A549 (cell line): Measurements from ENCODE around the gene YBX2. TPM values are rescaled to one million over a fixed set of nuclear protein-coding genes. Genes with fewer than 3 reads are reported as not detected.

Experiments used
- ATAC-seq, 2 experiments: fragments of 200-7000 bp in 1 of 2; fragments of >200 bp in 1 of 2; cut with Nextera tagmentation in 1 of 2; cut with Tn5 transposase in 1 of 2; 3 replicates each; pipeline versions ENCODE4 v1.8.0 to v1.9.1; 2018 to 2020; ENCODE audit warnings: mild to moderate bottlenecking in 1 of 2, moderate library complexity in 1 of 2
- CTCF ChIA-PET: fragments of 300-600 bp; sonication (Branson Sonifier 250); formaldehyde crosslinking; extraction: SDS; loops from one replicate; lab custom pipeline; 2021; ENCODE audit warnings: antibody characterized with exemption, inconsistent platforms; lab: Yijun Ruan, JAX
- POLR2A ChIA-PET: fragments of 350-600 bp; formaldehyde crosslinking; extraction: SDS; loops from one replicate; lab custom pipeline; 2021; ENCODE audit warnings: antibody characterized with exemption, inconsistent platforms; lab: Yijun Ruan, JAX
- DNase-seq, 2 experiments: peaks; one replicate each; pipeline versions ENCODE4 v3.0.0 to v3.0.0-alpha.2; 2011 to 2016; ENCODE audit warnings: low read depth in 1 of 2, low spot score in 1 of 2
- FAIRE-seq: peaks from 2 replicates; lab custom pipeline; 2011; peaks lifted over from hg19 to GRCh38; lab: Jason Lieb, UNC
- H3K27ac ChIP-seq, 2 experiments: fragments of >200 bp; sonication (Bioruptor Twin); formaldehyde crosslinking; 3 replicates each; pipeline ENCODE4 v1.5.1; 2016 to 2017
- H3K4me1 ChIP-seq: fragments of >200 bp; sonication (Bioruptor Twin); formaldehyde crosslinking; 3 replicates; pipeline ENCODE4 v1.6.1; 2016
- H3K4me2 ChIP-seq: fragments of >200 bp; sonication (Bioruptor Twin); formaldehyde crosslinking; 3 replicates; pipeline ENCODE4 v1.6.1; 2016
- H3K4me3 ChIP-seq: fragments of >200 bp; sonication (Bioruptor Twin); formaldehyde crosslinking; 3 replicates; pipeline ENCODE4 v1.5.1; 2016
- H3K9me3 ChIP-seq: fragments of >200 bp; sonication (Bioruptor Twin); formaldehyde crosslinking; 3 replicates; pipeline ENCODE4 v1.6.1; 2016
- EHF ChIP-seq: fragments of 250-450 bp; sonication (Bioruptor Pico); IDR thresholded peaks from 2 replicates; pipeline ENCODE4 v1.5.0; 2020; ENCODE audit warnings: mild to moderate bottlenecking
- FOXS1 ChIP-seq: fragments of 250-450 bp; sonication (Bioruptor Pico); IDR thresholded peaks from 2 replicates; pipeline ENCODE4 v1.5.0; 2020; ENCODE audit warnings: mild to moderate bottlenecking, moderate library complexity
- GATA3 ChIP-seq: IDR thresholded peaks from 2 replicates; pipeline ENCODE4 v1.6.1; 2012; ENCODE audit warnings: borderline replicate concordance
- HDAC2 ChIP-seq: fragments of 200-600 bp; sonication (generic); IDR thresholded peaks from 2 replicates; pipeline ENCODE4 v1.6.1; 2016
- HOXA7 ChIP-seq: fragments of 250-450 bp; sonication (Bioruptor Pico); IDR thresholded peaks from 2 replicates; pipeline ENCODE4 v1.5.0; 2020; ENCODE audit warnings: mild to moderate bottlenecking, moderate library complexity
- JUN ChIP-seq, 2 experiments: fragments of >200 bp; sonication (Bioruptor Twin); formaldehyde crosslinking; IDR thresholded peaks; 2 replicates in 1 of 2; 3 replicates in 1 of 2; pipeline ENCODE4 v1.6.1; 2016 to 2017
- KDM1A ChIP-seq: fragments of 200-600 bp; sonication (generic); IDR thresholded peaks from 2 replicates; pipeline ENCODE4 v1.6.1; 2016; ENCODE audit warnings: low read depth, mild to moderate bottlenecking
- MAZ ChIP-seq: fragments of 150-350 bp; IDR thresholded peaks from 2 replicates; pipeline ENCODE4 v1.6.1; 2014; ENCODE audit warnings: antibody characterized with exemption, low read depth, low read length, borderline replicate concordance
- PHF8 ChIP-seq: fragments of 200-600 bp; sonication (generic); IDR thresholded peaks from 2 replicates; pipeline ENCODE4 v1.6.1; 2016; ENCODE audit warnings: low read depth, mild to moderate bottlenecking, antibody characterized with exemption, moderate library complexity, borderline replicate concordance
- POLR2A ChIP-seq: IDR thresholded peaks from 2 replicates; pipeline ENCODE4 v1.6.1; 2012; ENCODE audit warnings: mild to moderate bottlenecking, low read length
- POLR2AphosphoS2 ChIP-seq: conservative IDR thresholded peaks from 2 replicates; pipeline ENCODE4 v1.6.1; 2012; ENCODE audit warnings: low read length, improper control_type of control experiment, inconsistent platforms
- WGBS: methylation state at CpG from one replicate; pipeline ENCODE4 v1.1.6; 2017; ENCODE audit errors: missing lambda C conversion rate; 5-methylcytosine and 5-hydroxymethylcytosine counted together
- polyA plus RNA-seq, 4 experiments: library from polyadenylated mRNA; depleted of rRNA in 3 of 4; stranded (reverse); fragments of >200 nt; fragmentation: RNase III in 1 of 4; extraction: RNeasy Plus Mini Kit Qiagen cat#74134 plus additional on column Dnase treatment in 1 of 4; gene quantifications; 2 replicates in 3 of 4; 3 replicates in 1 of 4; pipeline ENCODE4 v1.2.3, GENCODE V29; 2011 to 2017
- TF ChIP-seq, protein P1 (sequence below): IDR thresholded peaks from 2 replicates; pipeline ENCODE4 v1.6.1; 2012
- TF ChIP-seq, protein P2 (sequence below): fragments of >200 bp; sonication (Bioruptor Twin); formaldehyde crosslinking; IDR thresholded peaks from 3 replicates; pipeline ENCODE4 v1.6.1; 2016
- TF ChIP-seq, protein P3 (sequence below): fragments of 250-450 bp; sonication (Bioruptor Pico); IDR thresholded peaks from 2 replicates; pipeline ENCODE4 v1.5.0; 2021; ENCODE audit warnings: mild to moderate bottlenecking, moderate library complexity, borderline replicate concordance
- TF ChIP-seq, protein P4 (sequence below): fragments of 450-650 bp; IDR thresholded peaks from 2 replicates; pipeline ENCODE4 v1.6.1; 2014; ENCODE audit warnings: antibody characterized with exemption
- TF ChIP-seq, protein P5 (sequence below): IDR thresholded peaks from 2 replicates; pipeline ENCODE4 v1.6.1; 2012; ENCODE audit warnings: low read depth, borderline replicate concordance

Gene YBX2
- polyA plus RNA-seq, 2 of the 4 experiments (the other 2 are of a cell fraction), result 0.36 to 0.61 TPM

DNA sequence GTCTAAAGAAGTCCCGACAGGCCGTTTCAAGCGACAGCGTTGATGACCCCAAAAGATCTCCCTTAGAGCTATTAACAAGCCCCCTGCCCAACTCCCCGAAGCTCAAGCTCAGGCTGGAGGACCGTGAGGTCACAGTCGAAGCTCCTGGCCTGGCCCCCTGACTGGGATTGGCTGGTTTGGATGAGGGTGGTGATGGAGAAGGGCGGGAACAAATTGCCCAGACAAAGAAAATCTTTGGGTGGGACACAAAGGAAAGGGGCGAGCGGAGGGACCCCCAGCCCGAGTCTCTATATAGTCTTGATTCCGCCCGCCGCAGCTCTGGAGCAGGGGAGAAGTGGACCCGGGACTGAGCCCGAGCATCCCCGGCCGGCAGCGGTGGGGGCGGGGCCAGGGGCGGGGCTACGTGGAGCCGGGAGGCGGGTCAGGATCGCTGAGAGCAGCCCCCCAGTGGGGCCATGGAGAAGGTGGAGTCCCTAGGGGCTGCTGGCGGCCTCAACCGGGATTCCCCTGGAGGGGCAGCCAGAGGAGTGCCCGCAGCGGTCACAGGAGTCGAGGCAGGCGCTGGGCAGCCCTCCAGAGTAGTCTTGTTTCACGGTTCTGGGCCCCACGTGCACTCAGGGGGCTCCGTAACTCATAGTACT lies 35.7 kb upstream of the YBX2 start (continued):
- TF ChIP-seq PHF8 (0 out of 2 replicates have a peak, but pooled peaks have one; percentile 8), EHF (no peak)

DNA sequence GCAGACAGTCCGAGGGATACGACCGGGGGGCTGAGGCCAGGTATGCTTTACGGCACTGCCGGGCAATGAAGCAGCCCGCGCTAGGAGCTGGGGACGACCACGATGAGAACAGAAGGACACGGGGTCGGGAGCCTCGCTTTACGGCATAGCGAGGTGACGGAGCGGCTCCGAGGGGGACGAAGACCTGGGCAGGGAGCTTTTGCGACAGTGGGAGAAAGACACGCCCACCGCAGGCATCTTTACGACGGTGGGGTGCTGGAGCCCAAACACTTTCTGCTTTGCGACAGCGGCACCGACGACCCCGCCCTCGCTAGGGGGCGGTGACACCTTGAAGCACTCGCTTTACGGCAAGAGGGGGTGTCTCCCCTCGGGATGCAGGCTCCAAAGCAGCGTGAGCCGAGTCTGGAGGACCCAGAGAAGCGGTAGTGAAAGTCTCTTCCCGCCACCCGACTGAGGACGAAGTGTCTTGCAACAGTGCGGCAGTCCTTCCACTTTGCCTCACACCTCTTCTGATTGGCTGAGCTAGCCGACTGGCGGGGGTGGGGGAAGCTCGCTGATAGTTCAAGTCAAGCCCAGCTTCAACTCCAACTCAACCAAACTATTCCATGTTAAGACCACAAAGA lies 35.0 kb upstream of the YBX2 start:
- peak overlapping the region; percentile 81 for H3K4me3 ChIP-seq
- FAIRE-seq, result peak; percentile 89
- ChIA-PET CTCF (interaction anchor here (1.0 to 23.9 kb wide), 11 partner anchors 9 to 284 kb away, joined by 3 to 433 read pairs (median 7); partner anchors contain the start of genes ACAP1, KCTD11, SENP3 and SLC2A4), POLR2A (interaction anchor here (0.9 to 1.6 kb wide), 12 partner anchors 9 to 231 kb away, joined by 3 to 22 read pairs (median 5); partner anchors contain the start of genes GPS2, PLSCR3 and TMEM256)
- peak overlapping the region; percentile 89 to 98 for H3K27ac ChIP-seq
- H3K4me2 ChIP-seq, result peak overlapping the region; percentile 56
- under 1% methylated on average over 38 of the region's 43 CpGs for WGBS
- no peaks in the 10 kb centered on the region for H3K9me3 ChIP-seq
- H3K4me1 ChIP-seq, result peaks cover 15% of the 10 kb centered on the region; the same call in 2 of the 3 replicates
- peak; percentile 62 to 82 for ATAC-seq
- TF ChIP-seq POLR2AphosphoS2, result no peak
- peak; percentile 7; the same call in 1 of the 2 replicates for TF ChIP-seq MAZ
- no peak for TF ChIP-seq EHF
- peak; percentile 87 for TF ChIP-seq POLR2A
- TF ChIP-seq, protein P1, sequence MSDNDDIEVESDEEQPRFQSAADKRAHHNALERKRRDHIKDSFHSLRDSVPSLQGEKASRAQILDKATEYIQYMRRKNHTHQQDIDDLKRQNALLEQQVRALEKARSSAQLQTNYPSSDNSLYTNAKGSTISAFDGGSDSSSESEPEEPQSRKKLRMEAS, result peak; percentile 87
- TF ChIP-seq GATA3, result peak; percentile 76; the same call in 1 of the 2 replicates
- TF ChIP-seq, protein P2, sequence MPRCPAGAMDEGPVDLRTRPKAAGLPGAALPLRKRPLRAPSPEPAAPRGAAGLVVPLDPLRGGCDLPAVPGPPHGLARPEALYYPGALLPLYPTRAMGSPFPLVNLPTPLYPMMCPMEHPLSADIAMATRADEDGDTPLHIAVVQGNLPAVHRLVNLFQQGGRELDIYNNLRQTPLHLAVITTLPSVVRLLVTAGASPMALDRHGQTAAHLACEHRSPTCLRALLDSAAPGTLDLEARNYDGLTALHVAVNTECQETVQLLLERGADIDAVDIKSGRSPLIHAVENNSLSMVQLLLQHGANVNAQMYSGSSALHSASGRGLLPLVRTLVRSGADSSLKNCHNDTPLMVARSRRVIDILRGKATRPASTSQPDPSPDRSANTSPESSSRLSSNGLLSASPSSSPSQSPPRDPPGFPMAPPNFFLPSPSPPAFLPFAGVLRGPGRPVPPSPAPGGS, result 0 out of 3 replicates have a peak, but pooled peaks have one; percentile 14
- no peak for TF ChIP-seq HOXA7 (CRISPR knock-in tag)
- TF ChIP-seq HDAC2, result no peak
- TF ChIP-seq, protein P3, sequence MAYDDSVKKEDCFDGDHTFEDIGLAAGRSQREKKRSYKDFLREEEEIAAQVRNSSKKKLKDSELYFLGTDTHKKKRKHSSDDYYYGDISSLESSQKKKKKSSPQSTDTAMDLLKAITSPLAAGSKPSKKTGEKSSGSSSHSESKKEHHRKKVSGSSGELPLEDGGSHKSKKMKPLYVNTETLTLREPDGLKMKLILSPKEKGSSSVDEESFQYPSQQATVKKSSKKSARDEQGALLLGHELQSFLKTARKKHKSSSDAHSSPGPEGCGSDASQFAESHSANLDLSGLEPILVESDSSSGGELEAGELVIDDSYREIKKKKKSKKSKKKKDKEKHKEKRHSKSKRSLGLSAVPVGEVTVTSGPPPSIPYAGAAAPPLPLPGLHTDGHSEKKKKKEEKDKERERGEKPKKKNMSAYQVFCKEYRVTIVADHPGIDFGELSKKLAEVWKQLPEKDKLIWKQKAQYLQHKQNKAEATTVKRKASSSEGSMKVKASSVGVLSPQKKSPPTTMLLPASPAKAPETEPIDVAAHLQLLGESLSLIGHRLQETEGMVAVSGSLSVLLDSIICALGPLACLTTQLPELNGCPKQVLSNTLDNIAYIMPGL (CRISPR knock-in tag), result no peak
- no peak for TF ChIP-seq FOXS1 (CRISPR knock-in tag)
- TF ChIP-seq, protein P4, sequence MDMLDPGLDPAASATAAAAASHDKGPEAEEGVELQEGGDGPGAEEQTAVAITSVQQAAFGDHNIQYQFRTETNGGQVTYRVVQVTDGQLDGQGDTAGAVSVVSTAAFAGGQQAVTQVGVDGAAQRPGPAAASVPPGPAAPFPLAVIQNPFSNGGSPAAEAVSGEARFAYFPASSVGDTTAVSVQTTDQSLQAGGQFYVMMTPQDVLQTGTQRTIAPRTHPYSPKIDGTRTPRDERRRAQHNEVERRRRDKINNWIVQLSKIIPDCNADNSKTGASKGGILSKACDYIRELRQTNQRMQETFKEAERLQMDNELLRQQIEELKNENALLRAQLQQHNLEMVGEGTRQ, result peak; percentile 29; the same call in 1 of the 2 replicates
- TF ChIP-seq, protein P5, sequence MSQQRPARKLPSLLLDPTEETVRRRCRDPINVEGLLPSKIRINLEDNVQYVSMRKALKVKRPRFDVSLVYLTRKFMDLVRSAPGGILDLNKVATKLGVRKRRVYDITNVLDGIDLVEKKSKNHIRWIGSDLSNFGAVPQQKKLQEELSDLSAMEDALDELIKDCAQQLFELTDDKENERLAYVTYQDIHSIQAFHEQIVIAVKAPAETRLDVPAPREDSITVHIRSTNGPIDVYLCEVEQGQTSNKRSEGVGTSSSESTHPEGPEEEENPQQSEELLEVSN, result peak; percentile 78; the same call in 1 of the 2 replicates
- TF ChIP-seq KDM1A, result no peak
- 0 out of 2 replicates have a peak, but pooled peaks have one; percentile 30 for TF ChIP-seq PHF8
- peak; percentile 62 to 66; a peak in 4 of 5 replicates for TF ChIP-seq JUN (IDR thresholded peaks at IDR 0.05)
- peak; percentile 99 to 100 for DNase-seq

DNA sequence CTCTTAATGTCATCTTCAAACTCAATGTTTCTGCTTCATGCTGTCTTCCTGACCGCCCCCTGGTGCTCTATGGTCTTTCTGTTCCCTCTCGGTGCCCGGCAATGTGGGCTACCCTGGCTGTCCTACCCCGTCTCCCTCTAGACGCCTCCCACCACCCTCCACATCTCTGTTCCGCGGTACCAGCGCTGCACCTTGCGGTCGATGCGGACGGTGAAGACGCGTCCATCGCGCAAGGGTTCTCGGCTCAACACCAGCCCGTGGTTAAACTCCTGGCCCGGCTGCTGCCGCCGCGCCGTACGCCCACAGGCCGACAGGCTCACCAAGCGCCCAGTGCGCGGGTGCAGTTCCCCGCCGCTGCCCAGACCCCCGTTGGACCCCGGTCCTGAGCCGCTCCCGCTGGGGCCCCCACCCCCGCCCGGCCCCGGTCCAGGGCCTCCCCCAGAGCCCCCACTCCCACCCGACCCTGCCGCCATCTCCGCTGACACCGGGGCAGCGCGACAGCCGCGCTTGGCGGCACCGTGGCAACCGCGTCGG lies 34.5 kb upstream of the YBX2 start, which contains the start of gene NEURL4:
Gene NEURL4 (minus strand): TSS at position 496 of the 534 bp plus-strand sequence. CDS start 23 bp downstream, at position 473.
- peak within 1 kb of the TSS; percentile 81 for H3K4me3 ChIP-seq
- POLR2A ChIA-PET, result interaction anchor here (0.9 to 1.6 kb wide), 9 partner anchors 9 to 231 kb away, joined by 3 to 22 read pairs (median 5); partner anchors contain the start of genes GPS2 and PLSCR3
- FAIRE-seq (no peak), ATAC-seq (peak; percentile 50 to 63)
- TF ChIP-seq PHF8 (peak; percentile 53; the same call in 1 of the 2 replicates), POLR2A (peak; percentile 56)
- TF ChIP-seq, protein P3 (CRISPR knock-in tag), result no peak
- TF ChIP-seq, all 56 proteins: peak for 2
- H3K27ac ChIP-seq, result peak within 1 kb of the TSS; percentile 89 to 98
- DNase-seq, result peak in 1 of 2 experiments; percentile 44
- H3K4me1 ChIP-seq, result peaks cover 15% of the 10 kb centered on the region; the same call in 2 of the 3 replicates
- H3K9me3 ChIP-seq, result no peaks in the 10 kb centered on the region
- CTCF ChIA-PET, result interaction anchor here (0.8 to 23.9 kb wide), 10 partner anchors 9 to 283 kb away, joined by 3 to 433 read pairs (median 7); partner anchors contain the start of genes ACAP1, SENP3 and SLC2A4
- WGBS, result 2% methylated on average over 30 of the region's 50 CpGs
- H3K4me2 ChIP-seq, result peak within 1 kb of the TSS; percentile 95
